GM23338 (cell line): ENCODE measurements around the gene SP8. TPM values are rescaled to one million over a fixed set of nuclear protein-coding genes. Genes with fewer than 3 reads are reported as not detected.

Experiments used
- ATAC-seq: fragments of 200-7000 bp; cut with Tn5 transposase; 3 replicates; pipeline ENCODE4 v1.9.1; 2020
- DNase-seq: peaks from one replicate; pipeline ENCODE4 v3.0.0-alpha.2; 2015; ENCODE audit warnings: low spot score
- H2AFZ ChIP-seq: fragments of 200-600 bp; sonication (generic); 2 replicates; pipeline ENCODE4 v1.8.0; 2016; ENCODE audit warnings: antibody characterized with exemption, mild to moderate bottlenecking, moderate library complexity
- H3F3A ChIP-seq: fragments of 200-600 bp; sonication (generic); replicated peaks from 2 replicates; pipeline ENCODE4 v1.8.0; 2017; ENCODE audit warnings: antibody characterized with exemption, mixed run types, low read depth
- H3K27ac ChIP-seq: fragments of 200-600 bp; sonication (generic); 2 replicates; pipeline ENCODE4 v1.6.1; 2016; ENCODE audit warnings: low read depth
- H3K27me3 ChIP-seq: fragments of 200-600 bp; sonication (generic); 2 replicates; pipeline ENCODE4 v1.8.0; 2016; ENCODE audit warnings: mild to moderate bottlenecking, mixed run types, moderate library complexity; ENCODE audit not compliant: insufficient read depth
- H3K36me3 ChIP-seq: fragments of 200-600 bp; sonication (generic); 2 replicates; pipeline ENCODE4 v1.8.0; 2016; ENCODE audit warnings: mild to moderate bottlenecking; ENCODE audit not compliant: insufficient read depth
- H3K4me1 ChIP-seq: fragments of 200-600 bp; sonication (generic); 2 replicates; pipeline ENCODE4 v1.8.0; 2016; ENCODE audit warnings: mild to moderate bottlenecking, moderate library complexity; ENCODE audit not compliant: insufficient read depth
- H3K4me2 ChIP-seq: fragments of 200-600 bp; sonication (generic); 2 replicates; pipeline ENCODE4 v1.7.1; 2017; ENCODE audit warnings: mixed run types
- H3K4me3 ChIP-seq: fragments of 200-600 bp; sonication (generic); 2 replicates; pipeline ENCODE4 v1.6.1; 2016; ENCODE audit warnings: mixed run types
- H3K79me2 ChIP-seq: fragments of 200-600 bp; sonication (generic); replicated peaks from 2 replicates; pipeline ENCODE4 v1.8.0; 2017; ENCODE audit warnings: mild to moderate bottlenecking; ENCODE audit not compliant: insufficient read depth
- H3K9me2 ChIP-seq: fragments of 200-600 bp; sonication (generic); 2 replicates; pipeline ENCODE4 v1.8.0; 2017; ENCODE audit not compliant: insufficient read depth
- H4K20me1 ChIP-seq: fragments of 200-600 bp; sonication (generic); replicated peaks from 2 replicates; pipeline ENCODE4 v1.8.0; 2017; ENCODE audit warnings: mild to moderate bottlenecking; ENCODE audit not compliant: insufficient read depth
- H3K27ac Mint-ChIP-seq: 2 replicates; pipeline ENCODE4 v1.8.0; 2020; ENCODE audit warnings: inconsistent platforms, mild to moderate bottlenecking, moderate library complexity, mixed read lengths
- H3K27me3 Mint-ChIP-seq: 3 replicates; pipeline ENCODE4 v1.8.0; 2022; ENCODE audit warnings: low read depth, mild to moderate bottlenecking, moderate library complexity, mixed read lengths, inconsistent platforms; ENCODE audit not compliant: insufficient read depth, poor library complexity
- H3K36me3 Mint-ChIP-seq: 3 replicates; pipeline ENCODE4 v1.8.0; 2021; ENCODE audit warnings: low read depth, mild to moderate bottlenecking, inconsistent platforms, moderate library complexity, mixed read lengths
- H3K4me1 Mint-ChIP-seq: 3 replicates; pipeline ENCODE4 v1.8.0; 2020; ENCODE audit warnings: mild to moderate bottlenecking, inconsistent platforms, mixed read lengths
- H3K4me3 Mint-ChIP-seq: 3 replicates; pipeline ENCODE4 v1.8.0; 2021; ENCODE audit warnings: moderate library complexity, mild to moderate bottlenecking, inconsistent platforms, mixed read lengths
- H3K9me3 Mint-ChIP-seq: 3 replicates; pipeline ENCODE4 v1.8.0; 2020; ENCODE audit warnings: moderate library complexity, mild to moderate bottlenecking, inconsistent platforms, mixed read lengths
- CREB1 ChIP-seq: fragments of 250-450 bp; sonication (Bioruptor Pico); IDR thresholded peaks from 2 replicates; pipeline ENCODE4 v1.5.0; 2020; ENCODE audit warnings: low read depth, mild to moderate bottlenecking, moderate library complexity
- CTCF ChIP-seq, 2 experiments: fragments of 200-600 bp in 1 of 2; sonication (generic) in 1 of 2; conservative IDR thresholded peaks; 2 replicates each; pipeline versions ENCODE4 v1.5.1 to v1.6.1; 2016 to 2017; ENCODE audit warnings: antibody characterized with exemption in 2 of 2, low read depth in 2 of 2, mild to moderate bottlenecking in 2 of 2, moderate library complexity in 1 of 2
- EZH2 ChIP-seq: fragments of 200-600 bp; sonication (generic); IDR thresholded peaks from one replicate; pipeline ENCODE4 v1.8.0; 2017; ENCODE audit warnings: antibody characterized with exemption, mild to moderate bottlenecking, low read depth; ENCODE audit not compliant: unreplicated experiment
- NANOG ChIP-seq: IDR thresholded peaks from 2 replicates; pipeline ENCODE4 v1.6.1; 2016; ENCODE audit warnings: antibody characterized with exemption, borderline replicate concordance
- POLR2AphosphoS5 ChIP-seq: IDR thresholded peaks from 2 replicates; pipeline ENCODE4 v1.6.1; 2016; ENCODE audit warnings: antibody characterized with exemption, low read depth
- STAT1 ChIP-seq: IDR thresholded peaks from one replicate; pipeline ENCODE4 v1.6.1; 2016; ENCODE audit warnings: antibody characterized with exemption; ENCODE audit not compliant: unreplicated experiment
- ZNF114 ChIP-seq: fragments of 250-450 bp; sonication (Bioruptor Pico); IDR thresholded peaks from 2 replicates; pipeline ENCODE4 v1.5.0; 2020; ENCODE audit warnings: mild to moderate bottlenecking, moderate library complexity
- ZNF331 ChIP-seq: fragments of 250-450 bp; sonication (Bioruptor Pico); IDR thresholded peaks from 2 replicates; pipeline ENCODE4 v1.5.0; 2020; ENCODE audit warnings: low read depth, mild to moderate bottlenecking, moderate library complexity
- polyA plus RNA-seq: library from polyadenylated mRNA; unstranded; fragments of >200 nt; fragmentation: Nextera tagmentation; extraction: Ambion mirVana; gene quantifications from 2 replicates; pipeline ENCODE4 v1.2.1, GENCODE V29; 2016
- total RNA-seq: library from RNA; depleted of rRNA; stranded (reverse); fragments of >200 nt; shearing (Covaris generic); gene quantifications from 2 replicates; pipeline ENCODE4 v1.2.3, GENCODE V29; 2014
- TF ChIP-seq, protein P1 (sequence below): fragments of 250-450 bp; sonication (Bioruptor Pico); IDR thresholded peaks from 2 replicates; pipeline ENCODE4 v1.5.0; 2020; ENCODE audit warnings: mild to moderate bottlenecking, moderate library complexity

The SP8 gene
- total and polyA plus RNA-seq, 2 experiments from 2014 or later: 3.7 to 6.7 TPM

DNA sequence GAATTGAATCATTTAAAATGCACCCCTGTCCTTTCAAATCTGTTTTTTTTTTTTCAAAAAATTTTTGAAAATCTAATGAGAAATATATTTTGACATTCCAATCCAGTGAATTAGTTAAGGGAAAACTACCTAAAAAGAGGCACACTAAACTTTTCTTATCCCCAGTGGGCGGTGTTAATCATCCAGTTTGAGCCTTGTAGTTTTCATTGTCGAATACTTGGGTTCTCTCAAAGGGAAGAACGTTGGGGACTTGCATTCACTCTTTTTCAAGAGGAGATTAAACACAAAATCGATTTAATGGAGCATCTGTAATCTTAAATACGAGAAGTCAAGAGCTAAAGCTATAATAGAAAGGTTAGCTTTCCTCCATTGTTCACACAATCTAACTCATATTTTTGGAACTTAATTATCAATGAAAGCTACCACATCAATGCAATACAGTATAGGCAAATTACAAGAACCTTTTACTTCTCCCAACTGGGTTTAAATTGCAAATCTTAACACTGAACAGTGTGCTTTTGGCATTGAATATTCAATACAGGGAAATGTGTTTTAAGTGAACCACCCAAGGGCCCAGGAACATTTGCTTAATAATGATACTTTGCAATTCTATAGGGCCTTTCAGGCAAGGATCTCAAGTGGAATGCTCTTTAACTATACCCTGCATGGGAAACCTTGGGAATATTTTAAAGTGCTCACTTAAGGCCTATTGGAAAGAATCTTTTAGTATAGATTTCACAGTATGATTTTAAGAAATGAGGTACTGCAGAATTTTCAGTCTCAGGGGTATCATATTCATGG, 13.1 kb upstream of the SP8 start:
- TF ChIP-seq EZH2: no peak
- TF ChIP-seq POLR2AphosphoS5: no peak
- TF ChIP-seq NANOG: peak; percentile 77; the same call in 1 of the 2 replicates
- Mint-ChIP-seq H3K27ac (peak overlapping the region; percentile 45), H3K9me3 (peaks cover under 1% of the 10 kb centered on the region; the same call in 2 of the 3 replicates), H3K36me3 (no peaks in the 10 kb centered on the region; the same call in 2 of the 3 replicates), H3K27me3 (peaks cover 30% of the 10 kb centered on the region), H3K4me1 (peaks cover 46% of the 10 kb centered on the region), H3K4me3 (peak overlapping the region; percentile 57)
- no peak overlapping the region for H2AFZ ChIP-seq
- peak overlapping the region; percentile 39 for H3K4me2 ChIP-seq
- peaks cover 17% of the 10 kb centered on the region for H3K27me3 ChIP-seq
- peak; percentile 8 for ATAC-seq
- H3K4me1 ChIP-seq: peaks cover 51% of the 10 kb centered on the region
- peak overlapping the region; percentile 55 for H3K4me3 ChIP-seq
- H3K27ac ChIP-seq: peak overlapping the region; percentile 88
- no peaks in the 10 kb centered on the region for H3K9me2 ChIP-seq
- H3K79me2 ChIP-seq: no peaks in the 10 kb centered on the region
- H3F3A ChIP-seq: peaks cover 10% of the 10 kb centered on the region; the same call in 1 of the 2 replicates
- peak; percentile 56 for DNase-seq
- no peaks in the 10 kb centered on the region for H3K36me3 ChIP-seq
- no peaks in the 10 kb centered on the region for H4K20me1 ChIP-seq

DNA sequence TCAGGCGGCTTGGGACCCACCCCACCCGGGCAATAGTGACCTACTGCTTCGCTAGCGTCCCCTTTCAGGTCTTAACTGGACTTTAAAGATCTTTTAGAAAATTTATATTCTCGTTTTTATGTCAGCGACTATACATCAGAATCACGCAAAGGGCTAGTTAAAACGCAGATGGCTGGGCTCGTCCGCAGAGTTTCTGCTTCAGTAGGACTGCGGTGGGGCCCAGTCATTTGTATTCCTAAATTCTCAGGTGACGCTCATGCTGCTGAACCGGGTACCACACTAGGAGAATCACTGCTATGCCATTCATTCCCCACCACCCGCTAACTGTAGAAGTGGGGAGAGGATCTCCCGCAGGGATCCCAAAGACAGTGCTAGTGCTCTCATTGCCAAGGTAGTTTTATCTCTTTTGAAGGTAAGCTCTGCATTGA, 12.0 kb upstream of the SP8 start:
- Mint-ChIP-seq H3K4me1 (peaks cover 47% of the 10 kb centered on the region), H3K27ac (peak overlapping the region; percentile 84), H3K36me3 (no peaks in the 10 kb centered on the region; the same call in 2 of the 3 replicates), H3K27me3 (peaks cover 38% of the 10 kb centered on the region), H3K4me3 (peak overlapping the region; percentile 73), H3K9me3 (no peaks in the 10 kb centered on the region)
- Histone ChIP-seq H3K27me3 (peaks cover 28% of the 10 kb centered on the region), H2AFZ (no peak overlapping the region), H3K4me1 (peaks cover 54% of the 10 kb centered on the region), H3K27ac (peak overlapping the region; percentile 88), H3K36me3 (no peaks in the 10 kb centered on the region), H3K4me2 (peak overlapping the region; percentile 39), H4K20me1 (no peaks in the 10 kb centered on the region), H3K4me3 (peak overlapping the region; percentile 55), H3K9me2 (no peaks in the 10 kb centered on the region), H3F3A (peaks cover 10% of the 10 kb centered on the region; the same call in 1 of the 2 replicates), H3K79me2 (no peaks in the 10 kb centered on the region)
- ATAC-seq: peak; percentile 55
- DNase-seq: peak; percentile 84
- TF ChIP-seq ZNF331 (CRISPR knock-in tag): no peak
- TF ChIP-seq CTCF (conservative IDR thresholded peaks at IDR 0.05; ENCODE audit: low read depth in 2 of 2): no peak
- TF ChIP-seq, protein P1, sequence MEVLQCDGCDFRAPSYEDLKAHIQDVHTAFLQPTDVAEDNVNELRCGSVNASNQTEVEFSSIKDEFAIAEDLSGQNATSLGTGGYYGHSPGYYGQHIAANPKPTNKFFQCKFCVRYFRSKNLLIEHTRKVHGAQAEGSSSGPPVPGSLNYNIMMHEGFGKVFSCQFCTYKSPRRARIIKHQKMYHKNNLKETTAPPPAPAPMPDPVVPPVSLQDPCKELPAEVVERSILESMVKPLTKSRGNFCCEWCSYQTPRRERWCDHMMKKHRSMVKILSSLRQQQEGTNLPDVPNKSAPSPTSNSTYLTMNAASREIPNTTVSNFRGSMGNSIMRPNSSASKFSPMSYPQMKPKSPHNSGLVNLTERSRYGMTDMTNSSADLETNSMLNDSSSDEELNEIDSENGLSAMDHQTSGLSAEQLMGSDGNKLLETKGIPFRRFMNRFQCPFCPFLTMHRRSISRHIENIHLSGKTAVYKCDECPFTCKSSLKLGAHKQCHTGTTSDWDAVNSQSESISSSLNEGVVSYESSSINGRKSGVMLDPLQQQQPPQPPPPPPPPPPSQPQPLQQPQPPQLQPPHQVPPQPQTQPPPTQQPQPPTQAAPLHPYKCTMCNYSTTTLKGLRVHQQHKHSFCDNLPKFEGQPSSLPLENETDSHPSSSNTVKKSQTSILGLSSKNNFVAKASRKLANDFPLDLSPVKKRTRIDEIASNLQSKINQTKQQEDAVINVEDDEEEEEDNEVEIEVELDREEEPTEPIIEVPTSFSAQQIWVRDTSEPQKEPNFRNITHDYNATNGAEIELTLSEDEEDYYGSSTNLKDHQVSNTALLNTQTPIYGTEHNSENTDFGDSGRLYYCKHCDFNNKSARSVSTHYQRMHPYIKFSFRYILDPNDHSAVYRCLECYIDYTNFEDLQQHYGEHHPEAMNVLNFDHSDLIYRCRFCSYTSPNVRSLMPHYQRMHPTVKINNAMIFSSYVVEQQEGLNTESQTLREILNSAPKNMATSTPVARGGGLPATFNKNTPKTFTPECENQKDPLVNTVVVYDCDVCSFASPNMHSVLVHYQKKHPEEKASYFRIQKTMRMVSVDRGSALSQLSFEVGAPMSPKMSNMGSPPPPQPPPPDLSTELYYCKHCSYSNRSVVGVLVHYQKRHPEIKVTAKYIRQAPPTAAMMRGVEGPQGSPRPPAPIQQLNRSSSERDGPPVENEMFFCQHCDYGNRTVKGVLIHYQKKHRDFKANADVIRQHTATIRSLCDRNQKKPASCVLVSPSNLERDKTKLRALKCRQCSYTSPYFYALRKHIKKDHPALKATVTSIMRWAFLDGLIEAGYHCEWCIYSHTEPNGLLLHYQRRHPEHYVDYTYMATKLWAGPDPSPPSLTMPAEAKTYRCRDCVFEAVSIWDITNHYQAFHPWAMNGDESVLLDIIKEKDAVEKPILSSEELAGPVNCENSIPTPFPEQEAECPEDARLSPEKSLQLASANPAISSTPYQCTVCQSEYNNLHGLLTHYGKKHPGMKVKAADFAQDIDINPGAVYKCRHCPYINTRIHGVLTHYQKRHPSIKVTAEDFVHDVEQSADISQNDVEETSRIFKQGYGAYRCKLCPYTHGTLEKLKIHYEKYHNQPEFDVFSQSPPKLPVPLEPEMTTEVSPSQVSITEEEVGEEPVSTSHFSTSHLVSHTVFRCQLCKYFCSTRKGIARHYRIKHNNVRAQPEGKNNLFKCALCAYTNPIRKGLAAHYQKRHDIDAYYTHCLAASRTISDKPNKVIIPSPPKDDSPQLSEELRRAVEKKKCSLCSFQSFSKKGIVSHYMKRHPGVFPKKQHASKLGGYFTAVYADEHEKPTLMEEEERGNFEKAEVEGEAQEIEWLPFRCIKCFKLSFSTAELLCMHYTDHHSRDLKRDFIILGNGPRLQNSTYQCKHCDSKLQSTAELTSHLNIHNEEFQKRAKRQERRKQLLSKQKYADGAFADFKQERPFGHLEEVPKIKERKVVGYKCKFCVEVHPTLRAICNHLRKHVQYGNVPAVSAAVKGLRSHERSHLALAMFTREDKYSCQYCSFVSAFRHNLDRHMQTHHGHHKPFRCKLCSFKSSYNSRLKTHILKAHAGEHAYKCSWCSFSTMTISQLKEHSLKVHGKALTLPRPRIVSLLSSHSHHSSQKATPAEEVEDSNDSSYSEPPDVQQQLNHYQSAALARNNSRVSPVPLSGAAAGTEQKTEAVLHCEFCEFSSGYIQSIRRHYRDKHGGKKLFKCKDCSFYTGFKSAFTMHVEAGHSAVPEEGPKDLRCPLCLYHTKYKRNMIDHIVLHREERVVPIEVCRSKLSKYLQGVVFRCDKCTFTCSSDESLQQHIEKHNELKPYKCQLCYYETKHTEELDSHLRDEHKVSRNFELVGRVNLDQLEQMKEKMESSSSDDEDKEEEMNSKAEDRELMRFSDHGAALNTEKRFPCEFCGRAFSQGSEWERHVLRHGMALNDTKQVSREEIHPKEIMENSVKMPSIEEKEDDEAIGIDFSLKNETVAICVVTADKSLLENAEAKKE (CRISPR knock-in tag): no peak
- TF ChIP-seq POLR2AphosphoS5: 0 out of 2 replicates have a peak, but pooled peaks have one; percentile 26
- TF ChIP-seq STAT1: no peak
- peak; percentile 36; the same call in 1 of the 2 replicates for TF ChIP-seq CREB1 (CRISPR knock-in tag)
- no peak for TF ChIP-seq ZNF114 (CRISPR knock-in tag)
